Keratinocyte (primary cell): ENCODE data around the gene TSPEAR.

Experiments used
- EZH2 ChIP-seq: IDR thresholded peaks from one replicate; pipeline ENCODE4 v1.6.1; 2012; ENCODE audit warnings: inconsistent platforms, mild to moderate bottlenecking, low read length, moderate library complexity
- TF ChIP-seq, protein P1 (sequence below), 3 experiments: IDR thresholded peaks in 1 of 3; conservative IDR thresholded peaks in 1 of 3; optimal IDR thresholded peaks in 1 of 3; 2 replicates in 2 of 3; 3 replicates in 1 of 3; pipeline versions ENCODE3 to v1.5.1; 2011; ENCODE audit warnings: low read length in 3 of 3, mild to moderate bottlenecking in 3 of 3, moderate library complexity in 2 of 3, control low read depth in 1 of 3, inconsistent platforms in 1 of 3; ENCODE audit not compliant: insufficient read depth in 2 of 3; ENCODE audit errors: extremely low read depth in 1 of 3

DNA sequence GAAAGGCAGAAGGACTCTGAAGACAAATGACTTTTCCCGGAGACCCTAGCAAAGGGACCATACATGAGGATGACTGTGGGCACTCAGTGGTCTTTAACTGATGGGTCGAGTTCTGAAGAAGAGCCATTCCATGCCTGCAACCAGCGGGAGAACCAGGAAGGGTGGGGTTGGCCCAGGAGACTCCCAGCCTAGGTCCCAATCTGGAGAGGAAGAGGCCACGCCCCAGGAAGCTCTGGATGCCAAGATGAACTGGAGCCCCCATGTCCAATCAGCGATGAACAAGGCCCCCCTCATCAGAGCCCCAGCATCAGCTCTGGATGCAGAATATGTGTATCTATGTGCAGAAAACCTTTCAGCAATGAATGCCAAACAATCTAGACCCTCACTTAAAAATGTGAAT is 70.6 kb downstream of the TSPEAR start:
- TF ChIP-seq, protein P1, sequence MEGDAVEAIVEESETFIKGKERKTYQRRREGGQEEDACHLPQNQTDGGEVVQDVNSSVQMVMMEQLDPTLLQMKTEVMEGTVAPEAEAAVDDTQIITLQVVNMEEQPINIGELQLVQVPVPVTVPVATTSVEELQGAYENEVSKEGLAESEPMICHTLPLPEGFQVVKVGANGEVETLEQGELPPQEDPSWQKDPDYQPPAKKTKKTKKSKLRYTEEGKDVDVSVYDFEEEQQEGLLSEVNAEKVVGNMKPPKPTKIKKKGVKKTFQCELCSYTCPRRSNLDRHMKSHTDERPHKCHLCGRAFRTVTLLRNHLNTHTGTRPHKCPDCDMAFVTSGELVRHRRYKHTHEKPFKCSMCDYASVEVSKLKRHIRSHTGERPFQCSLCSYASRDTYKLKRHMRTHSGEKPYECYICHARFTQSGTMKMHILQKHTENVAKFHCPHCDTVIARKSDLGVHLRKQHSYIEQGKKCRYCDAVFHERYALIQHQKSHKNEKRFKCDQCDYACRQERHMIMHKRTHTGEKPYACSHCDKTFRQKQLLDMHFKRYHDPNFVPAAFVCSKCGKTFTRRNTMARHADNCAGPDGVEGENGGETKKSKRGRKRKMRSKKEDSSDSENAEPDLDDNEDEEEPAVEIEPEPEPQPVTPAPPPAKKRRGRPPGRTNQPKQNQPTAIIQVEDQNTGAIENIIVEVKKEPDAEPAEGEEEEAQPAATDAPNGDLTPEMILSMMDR (optimal IDR thresholded peaks at IDR 0.05 in 1 of 3, IDR thresholded peaks at IDR 0.05 in 1 of 3, conservative IDR thresholded peaks at IDR 0.05 in 1 of 3; ENCODE audit: extremely low read depth in 1 of 3, insufficient read depth in 2 of 3, low read length in 3 of 3), result no peak
- TF ChIP-seq EZH2, result no peak
